HepG2 (cell line): Measurements from ENCODE around the gene CDC37. TPM values are rescaled to one million over a fixed set of nuclear protein-coding genes. Genes with fewer than 3 reads are reported as not detected.

Experiments used
- HOXA9 ChIP-seq: sonication (generic); formaldehyde crosslinking; IDR thresholded peaks from 2 replicates; pipeline ENCODE4 v1.8.1; 2022; ENCODE audit warnings: missing genetic modification reagents, mild to moderate bottlenecking, moderate library complexity, borderline replicate concordance
- KDM1A ChIP-seq: IDR thresholded peaks from 2 replicates; pipeline ENCODE4 v1.6.1; 2016; ENCODE audit warnings: missing compliant biosample characterization
- MAZ ChIP-seq, 2 experiments: sonication (generic) in 1 of 2; formaldehyde crosslinking in 1 of 2; IDR thresholded peaks; 2 replicates each; pipeline versions ENCODE4 v1.5.0 to v1.6.1; 2012 to 2020; ENCODE audit warnings: low read depth in 2 of 2, mild to moderate bottlenecking in 2 of 2, borderline replicate concordance in 1 of 2, improper control_type of control experiment in 1 of 2, low read length in 1 of 2, missing genetic modification reagents in 1 of 2, moderate library complexity in 1 of 2
- ONECUT2 ChIP-seq: sonication (generic); formaldehyde crosslinking; IDR thresholded peaks from 2 replicates; pipeline ENCODE4 v1.4.0; 2020; ENCODE audit warnings: missing genetic modification reagents
- ZNF383 ChIP-seq: sonication (generic); formaldehyde crosslinking; IDR thresholded peaks from 2 replicates; pipeline ENCODE4 v1.4.0; 2020; ENCODE audit warnings: missing genetic modification reagents, mild to moderate bottlenecking, borderline replicate concordance
- ZNF496 ChIP-seq: sonication (generic); formaldehyde crosslinking; IDR thresholded peaks from 2 replicates; pipeline ENCODE4 v1.8.1; 2023; ENCODE audit warnings: mild to moderate bottlenecking, moderate library complexity, missing genetic modification reagents; ENCODE audit not compliant: insufficient replicate concordance
- ZNF570 ChIP-seq: sonication (generic); formaldehyde crosslinking; IDR thresholded peaks from 2 replicates; pipeline ENCODE4 v1.4.0; 2020; ENCODE audit warnings: mild to moderate bottlenecking, missing genetic modification reagents, borderline replicate concordance
- ZNF598 ChIP-seq: sonication (generic); formaldehyde crosslinking; IDR thresholded peaks from 2 replicates; pipeline ENCODE4 v1.5.1; 2020; ENCODE audit warnings: mild to moderate bottlenecking, missing genetic modification reagents, borderline replicate concordance
- ZSCAN25 ChIP-seq: sonication (generic); formaldehyde crosslinking; IDR thresholded peaks from 2 replicates; pipeline ENCODE4 v1.8.0; 2022; ENCODE audit warnings: mild to moderate bottlenecking, missing genetic modification reagents
- ZZZ3 ChIP-seq: sonication (generic); formaldehyde crosslinking; IDR thresholded peaks from 2 replicates; pipeline ENCODE4 v1.4.0; 2020; ENCODE audit warnings: missing genetic modification reagents, mild to moderate bottlenecking, borderline replicate concordance
- polyA plus RNA-seq, 8 experiments: library from polyadenylated mRNA; depleted of rRNA in 3 of 8; stranded (reverse) in 7 of 8; unstranded in 1 of 8; fragments of >200 nt; fragmentation: Illumina TruSeq in 4 of 8; extraction: Trizol in 4 of 8; gene quantifications; 2 replicates each; pipeline versions ENCODE4 v1.2.1 to v1.2.3, GENCODE V29; 2011 to 2016; ENCODE audit warnings: low read depth in 4 of 8, missing spikeins in 1 of 8, mixed read lengths in 1 of 8; ENCODE audit not compliant: insufficient read depth in 1 of 8
- total RNA-seq, 5 experiments: library from RNA; depleted of rRNA; stranded (reverse); fragments of >200 nt; fragmentation: Illumina TruSeq; extraction: Trizol; gene quantifications; 2 replicates each; pipeline ENCODE4 v1.2.3, GENCODE V29; 2016; ENCODE audit warnings: low read depth in 1 of 5
- TF ChIP-seq, protein P1 (sequence below): sonication (generic); formaldehyde crosslinking; IDR thresholded peaks from 2 replicates; pipeline ENCODE4 v1.4.0; 2020; ENCODE audit warnings: missing genetic modification reagents, borderline replicate concordance
- TF ChIP-seq, protein P2 (sequence below): sonication (generic); formaldehyde crosslinking; IDR thresholded peaks from 2 replicates; pipeline ENCODE4 v1.9.0; 2021; ENCODE audit warnings: missing genetic modification reagents, mild to moderate bottlenecking, borderline replicate concordance
- TF ChIP-seq, protein P3 (sequence below), 2 experiments: IDR thresholded peaks; 2 replicates each; pipeline ENCODE4 v1.6.1; 2011 to 2012; ENCODE audit warnings: low read length in 2 of 2, borderline replicate concordance in 1 of 2, low read depth in 1 of 2, mild to moderate bottlenecking in 1 of 2, moderate library complexity in 1 of 2
- TF ChIP-seq, protein P4 (sequence below): sonication (generic); formaldehyde crosslinking; IDR thresholded peaks from 2 replicates; pipeline ENCODE4 v1.4.0; 2020; ENCODE audit warnings: low read depth, missing genetic modification reagents

The CDC37 gene
- total and polyA plus RNA-seq, 2 of the 13 experiments (the other 11 are each of a cell fraction or from before 2014, with no cell fraction given) = 158 to 177 TPM

DNA sequence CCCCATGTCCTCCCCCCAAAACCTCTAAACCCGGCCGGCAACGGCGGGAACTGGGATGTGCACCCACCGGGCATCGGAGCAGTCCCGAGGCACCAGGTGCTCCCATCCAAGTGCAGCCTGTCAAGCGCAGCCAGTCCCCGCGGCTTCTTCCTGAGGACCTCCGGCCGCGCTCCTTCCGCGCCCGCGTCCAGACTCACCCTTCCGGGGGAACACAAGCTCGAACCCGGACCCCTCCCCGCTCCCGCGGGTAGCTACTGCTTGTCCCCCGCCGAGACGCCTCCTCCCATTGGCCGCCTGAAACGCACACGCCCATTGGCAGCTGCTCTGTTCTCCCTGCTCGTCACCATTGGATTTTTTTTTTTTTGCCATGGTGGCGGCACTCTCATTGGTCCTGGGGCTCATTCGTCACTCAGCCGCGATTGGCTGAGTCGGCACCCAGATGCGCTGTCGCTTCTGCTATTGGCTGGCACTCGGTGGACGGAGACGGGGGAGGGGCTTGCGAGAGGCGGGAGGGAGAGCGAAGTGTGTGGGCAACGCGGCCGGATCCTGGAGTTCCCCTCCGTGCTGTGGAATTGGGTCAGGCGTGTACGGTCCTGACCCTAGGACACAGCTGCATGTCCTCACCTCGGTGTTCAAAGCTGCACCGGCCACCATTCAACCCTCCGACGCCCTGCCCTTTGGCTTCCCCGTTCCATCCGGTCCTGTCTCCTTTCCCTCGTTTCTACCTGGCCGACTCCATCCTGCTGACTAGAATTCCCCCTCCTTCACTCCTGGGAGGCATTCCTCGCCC is 22.8 kb downstream of the CDC37 start, which contains the start of gene TYK2 (continued):
- TF ChIP-seq, protein P1, sequence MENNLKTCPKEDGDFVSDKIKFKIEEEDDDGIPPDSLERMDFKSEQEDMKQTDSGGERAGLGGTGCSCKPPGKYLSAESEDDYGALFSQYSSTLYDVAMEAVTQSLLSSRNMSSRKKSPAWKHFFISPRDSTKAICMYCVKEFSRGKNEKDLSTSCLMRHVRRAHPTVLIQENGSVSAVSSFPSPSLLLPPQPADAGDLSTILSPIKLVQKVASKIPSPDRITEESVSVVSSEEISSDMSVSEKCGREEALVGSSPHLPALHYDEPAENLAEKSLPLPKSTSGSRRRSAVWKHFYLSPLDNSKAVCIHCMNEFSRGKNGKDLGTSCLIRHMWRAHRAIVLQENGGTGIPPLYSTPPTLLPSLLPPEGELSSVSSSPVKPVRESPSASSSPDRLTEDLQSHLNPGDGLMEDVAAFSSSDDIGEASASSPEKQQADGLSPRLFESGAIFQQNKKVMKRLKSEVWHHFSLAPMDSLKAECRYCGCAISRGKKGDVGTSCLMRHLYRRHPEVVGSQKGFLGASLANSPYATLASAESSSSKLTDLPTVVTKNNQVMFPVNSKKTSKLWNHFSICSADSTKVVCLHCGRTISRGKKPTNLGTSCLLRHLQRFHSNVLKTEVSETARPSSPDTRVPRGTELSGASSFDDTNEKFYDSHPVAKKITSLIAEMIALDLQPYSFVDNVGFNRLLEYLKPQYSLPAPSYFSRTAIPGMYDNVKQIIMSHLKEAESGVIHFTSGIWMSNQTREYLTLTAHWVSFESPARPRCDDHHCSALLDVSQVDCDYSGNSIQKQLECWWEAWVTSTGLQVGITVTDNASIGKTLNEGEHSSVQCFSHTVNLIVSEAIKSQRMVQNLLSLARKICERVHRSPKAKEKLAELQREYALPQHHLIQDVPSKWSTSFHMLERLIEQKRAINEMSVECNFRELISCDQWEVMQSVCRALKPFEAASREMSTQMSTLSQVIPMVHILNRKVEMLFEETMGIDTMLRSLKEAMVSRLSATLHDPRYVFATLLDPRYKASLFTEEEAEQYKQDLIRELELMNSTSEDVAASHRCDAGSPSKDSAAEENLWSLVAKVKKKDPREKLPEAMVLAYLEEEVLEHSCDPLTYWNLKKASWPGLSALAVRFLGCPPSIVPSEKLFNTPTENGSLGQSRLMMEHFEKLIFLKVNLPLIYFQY (CRISPR knock-in tag) = peak; percentile 78
- TF ChIP-seq ZNF598 = peak; percentile 21; the same call in 1 of the 2 replicates
- peak; percentile 82; the same call in 1 of the 2 replicates for TF ChIP-seq MAZ (IDR thresholded peaks at IDR 0.05; ENCODE audit: borderline replicate concordance, low read depth, low read length)
- peak; percentile 81 for TF ChIP-seq MAZ (CRISPR knock-in tag; IDR thresholded peaks at IDR 0.05; ENCODE audit: low read depth)
- TF ChIP-seq ZSCAN25 = no peak
- TF ChIP-seq, protein P2, sequence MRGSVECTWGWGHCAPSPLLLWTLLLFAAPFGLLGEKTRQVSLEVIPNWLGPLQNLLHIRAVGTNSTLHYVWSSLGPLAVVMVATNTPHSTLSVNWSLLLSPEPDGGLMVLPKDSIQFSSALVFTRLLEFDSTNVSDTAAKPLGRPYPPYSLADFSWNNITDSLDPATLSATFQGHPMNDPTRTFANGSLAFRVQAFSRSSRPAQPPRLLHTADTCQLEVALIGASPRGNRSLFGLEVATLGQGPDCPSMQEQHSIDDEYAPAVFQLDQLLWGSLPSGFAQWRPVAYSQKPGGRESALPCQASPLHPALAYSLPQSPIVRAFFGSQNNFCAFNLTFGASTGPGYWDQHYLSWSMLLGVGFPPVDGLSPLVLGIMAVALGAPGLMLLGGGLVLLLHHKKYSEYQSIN (CRISPR knock-in tag) = no peak; the same call in 1 of the 2 replicates
- TF ChIP-seq, protein P3, sequence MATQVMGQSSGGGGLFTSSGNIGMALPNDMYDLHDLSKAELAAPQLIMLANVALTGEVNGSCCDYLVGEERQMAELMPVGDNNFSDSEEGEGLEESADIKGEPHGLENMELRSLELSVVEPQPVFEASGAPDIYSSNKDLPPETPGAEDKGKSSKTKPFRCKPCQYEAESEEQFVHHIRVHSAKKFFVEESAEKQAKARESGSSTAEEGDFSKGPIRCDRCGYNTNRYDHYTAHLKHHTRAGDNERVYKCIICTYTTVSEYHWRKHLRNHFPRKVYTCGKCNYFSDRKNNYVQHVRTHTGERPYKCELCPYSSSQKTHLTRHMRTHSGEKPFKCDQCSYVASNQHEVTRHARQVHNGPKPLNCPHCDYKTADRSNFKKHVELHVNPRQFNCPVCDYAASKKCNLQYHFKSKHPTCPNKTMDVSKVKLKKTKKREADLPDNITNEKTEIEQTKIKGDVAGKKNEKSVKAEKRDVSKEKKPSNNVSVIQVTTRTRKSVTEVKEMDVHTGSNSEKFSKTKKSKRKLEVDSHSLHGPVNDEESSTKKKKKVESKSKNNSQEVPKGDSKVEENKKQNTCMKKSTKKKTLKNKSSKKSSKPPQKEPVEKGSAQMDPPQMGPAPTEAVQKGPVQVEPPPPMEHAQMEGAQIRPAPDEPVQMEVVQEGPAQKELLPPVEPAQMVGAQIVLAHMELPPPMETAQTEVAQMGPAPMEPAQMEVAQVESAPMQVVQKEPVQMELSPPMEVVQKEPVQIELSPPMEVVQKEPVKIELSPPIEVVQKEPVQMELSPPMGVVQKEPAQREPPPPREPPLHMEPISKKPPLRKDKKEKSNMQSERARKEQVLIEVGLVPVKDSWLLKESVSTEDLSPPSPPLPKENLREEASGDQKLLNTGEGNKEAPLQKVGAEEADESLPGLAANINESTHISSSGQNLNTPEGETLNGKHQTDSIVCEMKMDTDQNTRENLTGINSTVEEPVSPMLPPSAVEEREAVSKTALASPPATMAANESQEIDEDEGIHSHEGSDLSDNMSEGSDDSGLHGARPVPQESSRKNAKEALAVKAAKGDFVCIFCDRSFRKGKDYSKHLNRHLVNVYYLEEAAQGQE (IDR thresholded peaks at IDR 0.05; ENCODE audit: borderline replicate concordance in 1 of 2, low read depth in 1 of 2, low read length in 2 of 2) = no peak
- TF ChIP-seq, protein P4, sequence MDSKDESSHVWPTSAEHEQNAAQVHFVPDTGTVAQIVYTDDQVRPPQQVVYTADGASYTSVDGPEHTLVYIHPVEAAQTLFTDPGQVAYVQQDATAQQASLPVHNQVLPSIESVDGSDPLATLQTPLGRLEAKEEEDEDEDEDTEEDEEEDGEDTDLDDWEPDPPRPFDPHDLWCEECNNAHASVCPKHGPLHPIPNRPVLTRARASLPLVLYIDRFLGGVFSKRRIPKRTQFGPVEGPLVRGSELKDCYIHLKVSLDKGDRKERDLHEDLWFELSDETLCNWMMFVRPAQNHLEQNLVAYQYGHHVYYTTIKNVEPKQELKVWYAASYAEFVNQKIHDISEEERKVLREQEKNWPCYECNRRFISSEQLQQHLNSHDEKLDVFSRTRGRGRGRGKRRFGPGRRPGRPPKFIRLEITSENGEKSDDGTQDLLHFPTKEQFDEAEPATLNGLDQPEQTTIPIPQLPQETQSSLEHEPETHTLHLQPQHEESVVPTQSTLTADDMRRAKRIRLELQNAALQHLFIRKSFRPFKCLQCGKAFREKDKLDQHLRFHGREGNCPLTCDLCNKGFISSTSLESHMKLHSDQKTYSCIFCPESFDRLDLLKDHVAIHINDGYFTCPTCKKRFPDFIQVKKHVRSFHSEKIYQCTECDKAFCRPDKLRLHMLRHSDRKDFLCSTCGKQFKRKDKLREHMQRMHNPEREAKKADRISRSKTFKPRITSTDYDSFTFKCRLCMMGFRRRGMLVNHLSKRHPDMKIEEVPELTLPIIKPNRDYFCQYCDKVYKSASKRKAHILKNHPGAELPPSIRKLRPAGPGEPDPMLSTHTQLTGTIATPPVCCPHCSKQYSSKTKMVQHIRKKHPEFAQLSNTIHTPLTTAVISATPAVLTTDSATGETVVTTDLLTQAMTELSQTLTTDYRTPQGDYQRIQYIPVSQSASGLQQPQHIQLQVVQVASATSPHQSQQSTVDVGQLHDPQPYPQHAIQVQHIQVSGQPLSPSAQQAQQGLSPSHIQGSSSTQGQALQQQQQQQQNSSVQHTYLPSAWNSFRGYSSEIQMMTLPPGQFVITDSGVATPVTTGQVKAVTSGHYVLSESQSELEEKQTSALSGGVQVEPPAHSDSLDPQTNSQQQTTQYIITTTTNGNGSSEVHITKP (CRISPR knock-in tag) = peak; percentile 54; the same call in 1 of the 2 replicates
- TF ChIP-seq ZZZ3 (CRISPR knock-in tag) = peak; percentile 78; the same call in 1 of the 2 replicates
- TF ChIP-seq ZNF383 (CRISPR knock-in tag) = no peak
- TF ChIP-seq ZNF496 = no peak
- no peak for TF ChIP-seq KDM1A
- no peak for TF ChIP-seq ZNF570
- TF ChIP-seq HOXA9 (CRISPR knock-in tag) = 0 out of 2 replicates have a peak, but pooled peaks have one; percentile 81
- TF ChIP-seq ONECUT2 (CRISPR knock-in tag) = no peak
